Right ventricle myocardium inferior (tissue), 1 donor: ENCODE results near the gene HECW1. TPM values are rescaled to one million over a fixed set of nuclear protein-coding genes. Genes with fewer than 3 reads are reported as not detected.
A peak's percentile ranks its signal among the peaks of the same experiment; 100 is the strongest.

ENCODE experiments used
- ATAC-seq: fragments of 200-7000 bp; cut with Tn5 transposase; one replicate; pipeline ENCODE4 v1.9.1; 2020; ENCODE audit warnings: mild to moderate bottlenecking, moderate library complexity
- DNase-seq: peaks from one replicate; pipeline ENCODE4 v3.0.0; 2021; ENCODE audit errors: missing footprints
- intact Hi-C: fragments of 100-400 bp; cut with DNase I; formaldehyde crosslinking; loops from one replicate; pipeline ENCODE4 v1.11.0; 2022
- total RNA-seq: library from RNA; stranded (reverse); fragmentation: NEBNext Ultra II Directional; extraction: Animal tissue kit (Norgen Biotek cat#: 25700); gene quantifications from one replicate; pipeline ENCODE4 v1.2.1, GENCODE V29; 2021
- donor health status: DM: no; HTN: yes; CAD: no; lungs with severe emphysema.

HECW1 gene
- total RNA-seq, 1 donor from 2014 or later: not detected

DNA sequence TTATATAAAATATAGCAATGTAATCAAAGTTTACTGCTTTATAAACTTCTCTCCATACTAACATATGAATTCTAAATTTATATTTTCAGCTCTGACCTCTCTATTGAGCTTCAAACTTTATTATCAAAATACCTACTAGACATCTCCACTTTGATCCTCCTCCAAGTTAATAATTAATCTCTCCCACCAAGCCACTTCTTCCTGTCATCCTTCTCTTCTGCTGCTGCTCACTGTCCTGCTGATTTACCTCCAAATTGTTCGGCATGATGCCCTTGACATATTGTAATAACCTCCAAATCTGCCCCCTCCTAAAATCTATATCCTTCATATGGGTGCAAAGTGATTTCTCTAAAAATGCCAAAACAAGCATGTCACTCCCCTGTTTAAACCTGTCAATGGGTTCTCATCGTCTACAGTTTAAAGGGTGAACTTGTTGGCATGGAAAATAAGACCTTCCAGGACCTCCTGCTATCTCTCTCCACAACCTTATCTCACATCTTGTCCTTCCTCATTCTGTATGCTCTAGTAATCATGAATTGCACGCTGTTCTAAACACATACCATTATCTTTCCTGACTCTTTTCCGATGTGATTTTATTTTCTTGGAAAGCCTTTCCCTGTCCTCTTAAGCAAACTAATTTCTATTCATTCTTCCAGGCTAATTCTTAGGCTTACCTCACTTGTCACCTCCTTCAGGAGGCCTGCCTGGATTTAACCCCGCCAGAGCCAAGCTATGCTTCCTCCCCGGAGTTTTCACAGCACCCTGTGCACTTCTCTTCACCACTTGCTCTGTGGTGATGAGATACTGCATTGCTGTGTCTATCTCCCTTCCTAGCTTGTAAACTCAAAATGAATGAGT is 418.3 kb downstream of the HECW1 start:
- ATAC-seq (no peak), DNase-seq (no peak)
- intact Hi-C loops: no loop called here

DNA sequence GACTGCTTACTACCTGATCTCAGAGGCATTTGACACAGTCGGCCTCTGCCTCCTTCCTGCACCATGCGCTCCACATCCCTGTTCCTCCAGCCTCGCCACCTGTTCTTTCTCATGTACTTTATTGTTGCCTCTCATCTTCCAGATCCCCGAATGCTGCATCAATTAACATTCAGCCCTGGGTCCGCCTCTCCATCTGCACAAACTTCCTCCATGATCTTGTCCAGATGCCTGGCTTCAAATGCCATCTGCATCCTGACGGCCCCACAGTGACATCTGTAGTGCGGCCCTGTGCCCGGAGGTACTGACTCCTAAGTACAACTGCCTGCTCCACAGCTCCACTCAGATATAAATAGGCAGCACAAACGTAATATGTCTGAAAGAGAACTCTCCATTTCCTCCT is 419.3 kb downstream of the HECW1 start:
- DNase-seq (peak; percentile 72), ATAC-seq (peak; percentile 52)

DNA sequence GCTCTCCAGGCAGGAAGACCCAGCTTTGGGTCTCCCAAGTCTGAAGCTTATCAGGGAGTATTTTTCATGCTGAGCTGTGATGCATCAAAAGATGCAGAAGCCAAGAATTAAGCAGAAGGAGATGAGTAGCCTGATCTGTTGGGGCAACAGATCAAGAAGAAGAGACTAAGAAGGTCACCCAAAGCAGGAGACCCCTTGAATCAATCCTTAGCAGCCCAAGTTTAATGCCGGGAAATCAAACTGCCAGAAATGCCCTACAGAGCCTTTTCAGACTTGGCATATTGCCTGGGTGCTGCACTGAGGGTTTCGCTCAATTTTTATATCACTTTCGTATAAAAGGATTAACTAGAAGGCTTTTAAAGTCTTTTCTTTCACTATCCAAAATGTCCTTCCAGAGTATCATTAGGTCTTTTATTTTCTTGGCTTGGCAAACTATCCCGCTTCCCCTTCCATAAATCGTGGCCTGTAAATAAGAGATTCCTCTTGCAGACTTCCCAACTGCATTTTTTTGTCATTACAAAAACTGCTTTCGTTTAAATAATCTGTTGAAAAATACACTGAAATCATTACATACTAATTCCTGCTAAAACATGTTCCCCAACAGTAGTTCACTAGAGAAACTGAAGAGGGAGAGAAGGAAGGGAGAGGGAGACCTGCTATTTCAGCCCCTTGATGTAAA is 421.5 kb downstream of the HECW1 start:
- no peak for ATAC-seq
- DNase-seq: no peak
- intact Hi-C loops: no loop called here

More for the DNA sequence above, 419.3 kb downstream of the HECW1 start:
- intact Hi-C loops: no loop called here

DNA sequence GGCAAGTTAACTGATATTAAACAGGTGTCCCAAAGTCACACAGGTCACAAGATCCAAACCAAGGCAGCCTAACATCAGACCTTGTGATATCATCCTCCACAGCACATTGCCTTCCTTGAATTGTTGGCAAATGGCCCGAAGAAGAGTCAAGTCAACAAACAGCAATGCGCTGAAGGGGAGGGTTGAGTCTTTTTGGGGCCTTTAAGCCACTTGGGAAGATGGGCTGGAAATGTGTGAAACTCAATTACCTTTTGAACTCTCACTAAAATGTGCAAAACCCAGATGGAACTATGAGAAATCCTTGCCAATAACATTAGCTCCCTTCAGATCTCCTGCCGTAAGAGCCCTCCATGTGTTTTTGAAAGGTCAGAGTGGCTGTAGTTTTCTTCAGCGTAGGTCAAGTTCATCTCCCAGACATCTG is 422.6 kb downstream of the HECW1 start:
- ATAC-seq (no peak), DNase-seq (no peak)
- intact Hi-C loops: no loop called here

DNA sequence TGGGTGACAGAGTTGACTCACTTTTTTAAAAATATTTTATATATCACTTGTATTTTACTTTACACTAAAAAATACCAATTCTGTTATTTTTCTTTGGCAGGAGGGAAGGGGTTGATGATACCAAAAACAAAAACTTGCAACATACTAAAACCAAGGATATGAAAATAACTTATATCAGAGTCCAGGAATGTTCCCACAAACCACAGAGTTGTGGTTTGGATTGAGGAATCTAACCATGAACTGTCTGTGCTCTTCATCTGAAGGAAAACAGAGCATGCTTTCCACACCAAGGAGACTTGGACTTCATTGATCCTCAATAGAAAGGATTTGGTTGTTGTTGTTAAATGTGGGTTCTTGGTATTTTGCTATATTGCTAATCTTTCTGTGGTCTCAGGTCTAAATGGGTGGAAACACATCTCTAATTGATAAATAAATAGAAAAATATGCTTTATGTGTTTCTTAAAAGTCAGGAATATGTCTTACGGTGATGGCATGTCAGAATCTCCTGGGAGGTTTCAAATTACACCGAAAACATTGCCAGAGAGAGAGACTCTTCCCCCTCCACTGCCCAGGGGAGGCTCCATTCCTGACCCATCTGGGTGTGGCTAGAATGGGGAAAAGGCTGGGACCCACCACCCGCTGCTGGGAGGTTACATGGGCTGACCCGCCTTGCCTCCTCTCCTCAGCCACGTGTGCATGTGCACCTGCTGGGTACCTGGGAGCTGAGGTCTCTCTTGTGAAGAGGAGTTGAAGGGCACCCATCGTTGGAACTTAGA is 423.6 kb downstream of the HECW1 start:
- ATAC-seq (no peak), DNase-seq (no peak)
- intact Hi-C loops: no loop called here

DNA sequence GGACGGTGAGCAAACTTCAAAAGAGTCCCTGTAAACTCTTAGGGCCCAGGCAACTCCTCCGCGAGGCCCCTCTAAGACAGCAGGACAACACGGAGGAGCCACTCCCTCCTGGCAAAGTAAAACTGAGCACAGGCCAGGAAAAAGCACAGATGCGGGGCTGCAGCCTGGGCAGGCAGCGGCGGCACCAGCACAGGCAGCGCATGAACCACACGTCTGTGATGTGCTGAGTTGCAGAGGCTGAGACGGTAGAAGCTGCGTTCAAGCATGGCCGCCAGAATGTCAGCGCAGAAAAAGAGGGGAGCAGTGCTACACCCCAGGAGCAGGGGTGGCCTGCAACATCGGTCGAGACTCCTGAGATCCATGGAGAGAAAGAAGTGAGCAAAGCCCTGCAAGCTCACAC is 424.3 kb downstream of the HECW1 start:
- intact Hi-C loops: no loop called here
- no peak for ATAC-seq
- DNase-seq: no peak

DNA sequence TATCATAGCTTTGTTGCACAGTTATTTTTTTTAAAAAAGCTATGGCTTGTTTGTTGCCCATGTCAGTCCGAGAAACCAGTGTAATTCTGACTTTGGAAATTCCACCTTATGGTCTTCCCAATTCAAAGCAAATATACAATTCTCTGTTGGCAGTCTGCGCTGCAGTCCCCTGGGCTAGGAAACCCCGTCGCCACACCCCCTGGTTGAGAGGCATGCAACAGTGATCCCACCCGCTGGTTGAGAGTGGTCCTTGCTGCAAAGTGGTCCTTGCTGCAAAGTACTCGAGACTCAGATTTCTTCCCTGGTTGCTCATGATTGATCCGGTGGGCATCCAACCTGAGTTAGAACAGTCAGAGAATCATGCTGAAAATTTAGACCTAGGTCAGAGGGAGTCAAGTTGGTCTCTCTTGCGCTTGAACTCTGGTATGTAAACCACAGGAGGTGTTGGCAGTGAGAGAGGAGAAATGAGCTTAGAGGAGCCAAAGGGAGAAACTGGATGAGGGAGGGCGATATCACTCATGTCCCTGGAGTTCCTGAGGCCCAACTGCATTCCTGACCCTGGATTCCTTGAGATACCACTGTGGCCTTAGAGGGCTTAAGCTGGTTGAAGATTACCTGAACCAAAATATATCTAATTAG is 425.4 kb downstream of the HECW1 start:
- ATAC-seq (no peak), DNase-seq (no peak)
- intact Hi-C loops: no loop called here

DNA sequence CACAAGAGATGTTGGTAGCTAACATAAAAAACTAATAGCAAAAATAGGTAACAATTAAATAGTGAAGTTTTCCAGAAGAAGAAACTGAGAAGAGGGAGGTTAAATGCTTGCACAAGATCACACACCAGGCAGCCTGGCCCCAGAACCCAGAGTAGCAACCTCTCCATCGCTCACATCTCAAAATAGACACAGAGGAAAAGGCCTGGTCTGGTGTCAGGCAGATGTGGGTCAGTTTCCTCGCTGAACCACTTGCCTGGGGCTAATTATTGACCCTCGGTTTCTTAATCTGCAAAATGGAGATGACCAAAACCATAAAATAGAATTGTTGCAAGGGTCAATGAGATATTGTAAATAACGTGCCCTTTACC is 425.9 kb downstream of the HECW1 start:
- intact Hi-C loops: no loop called here
- no peak for DNase-seq
- ATAC-seq: no peak

DNA sequence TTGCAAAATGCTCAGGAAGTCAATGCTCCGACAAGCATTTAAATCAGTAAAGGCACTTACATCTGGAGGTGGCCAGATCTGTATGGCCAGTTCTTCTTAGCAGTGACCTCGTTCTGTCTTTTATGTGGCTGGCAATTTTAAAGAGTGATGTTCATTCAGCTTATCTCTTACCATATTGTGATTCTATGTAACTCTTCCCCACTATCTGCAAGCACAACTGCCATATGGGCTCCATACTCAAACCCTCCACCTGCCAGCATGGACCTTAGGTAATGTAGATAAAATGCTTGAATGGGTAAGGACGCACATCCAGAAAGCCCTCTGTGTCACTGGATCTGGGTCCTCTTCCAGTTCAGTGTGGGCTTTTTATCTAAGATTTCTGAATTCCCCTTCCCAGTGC is 428.0 kb downstream of the HECW1 start:
- intact Hi-C loops: no loop called here
- no peak for DNase-seq
- no peak for ATAC-seq

DNA sequence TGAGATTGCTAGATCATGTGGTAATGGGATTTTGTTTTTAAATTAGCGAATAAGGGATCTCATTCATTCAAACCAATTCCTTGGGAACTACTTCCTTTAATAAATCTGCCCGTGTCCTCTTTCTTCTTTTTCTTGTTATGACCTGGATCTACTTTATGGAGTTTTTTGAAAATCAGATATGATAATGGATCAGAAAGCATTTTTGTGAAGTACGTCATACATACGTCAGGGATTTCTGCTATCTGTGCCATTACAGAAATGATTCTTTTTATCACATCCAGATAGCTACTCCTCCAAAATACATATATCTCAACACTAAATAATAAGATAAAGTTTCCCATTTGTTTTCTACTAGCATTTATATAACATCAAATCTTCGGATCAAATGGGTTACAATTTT is 430.3 kb downstream of the HECW1 start:
- ATAC-seq: no peak
- intact Hi-C loops: no loop called here
- DNase-seq: no peak

DNA sequence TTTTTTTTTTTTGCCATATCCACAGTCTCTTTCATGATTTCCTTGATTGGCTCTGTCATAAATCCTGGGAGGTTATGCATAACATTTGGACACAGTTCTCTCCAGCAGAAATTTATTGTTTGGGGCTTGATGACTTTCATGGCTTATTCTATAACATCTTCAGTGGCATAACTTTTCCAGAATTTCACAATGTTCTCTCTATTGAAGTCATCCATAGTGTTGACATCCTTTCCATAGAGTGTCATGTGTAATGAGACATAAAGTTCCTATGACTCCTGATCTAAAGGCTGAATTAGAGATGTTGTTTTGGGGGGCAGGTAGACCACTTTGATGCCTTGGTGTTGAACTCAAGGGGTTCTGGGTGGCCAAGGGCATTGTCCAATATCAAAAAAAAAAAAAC is 433.8 kb downstream of the HECW1 start:
- intact Hi-C loops: no loop called here
- DNase-seq: no peak
- ATAC-seq: no peak

DNA sequence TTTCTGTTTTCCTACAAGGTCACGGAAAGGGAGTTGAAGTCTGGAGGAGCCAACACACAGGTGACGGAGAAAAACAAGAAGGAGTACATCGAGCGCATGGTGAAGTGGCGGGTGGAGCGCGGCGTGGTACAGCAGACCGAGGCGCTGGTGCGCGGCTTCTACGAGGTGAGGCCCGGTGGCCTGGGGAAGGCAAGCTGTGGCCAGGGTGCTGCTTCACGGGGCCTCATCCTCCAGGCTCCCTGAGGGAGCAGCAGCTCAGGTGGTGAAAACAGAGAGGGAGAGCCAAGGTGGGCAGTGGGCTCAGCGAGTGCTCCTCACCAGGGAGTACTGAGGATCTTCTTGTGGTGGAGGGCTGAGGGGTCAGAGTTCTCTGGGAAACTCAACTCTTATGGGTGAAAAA is 438.0 kb downstream of the HECW1 start:
- intact Hi-C loops: no loop called here
- ATAC-seq (no peak), DNase-seq (no peak)

DNA sequence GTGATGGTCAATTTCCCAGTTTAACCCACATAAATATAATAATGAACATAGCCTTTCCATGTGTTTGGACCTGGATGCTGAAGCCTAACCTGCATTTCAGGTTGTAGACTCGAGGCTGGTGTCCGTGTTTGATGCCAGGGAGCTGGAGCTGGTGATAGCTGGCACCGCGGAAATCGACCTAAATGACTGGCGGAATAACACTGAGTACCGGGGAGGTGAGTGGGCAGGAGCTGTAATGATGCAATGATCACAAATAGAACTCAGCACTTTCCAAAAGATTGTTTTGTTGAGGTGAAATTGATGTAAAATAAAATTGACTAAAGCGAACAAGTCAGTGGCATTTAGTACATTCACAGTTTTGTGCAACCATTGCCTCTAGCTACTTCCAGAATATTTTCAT is 439.7 kb downstream of the HECW1 start:
- DNase-seq (no peak), ATAC-seq (no peak)
- intact Hi-C loops: no loop called here

DNA sequence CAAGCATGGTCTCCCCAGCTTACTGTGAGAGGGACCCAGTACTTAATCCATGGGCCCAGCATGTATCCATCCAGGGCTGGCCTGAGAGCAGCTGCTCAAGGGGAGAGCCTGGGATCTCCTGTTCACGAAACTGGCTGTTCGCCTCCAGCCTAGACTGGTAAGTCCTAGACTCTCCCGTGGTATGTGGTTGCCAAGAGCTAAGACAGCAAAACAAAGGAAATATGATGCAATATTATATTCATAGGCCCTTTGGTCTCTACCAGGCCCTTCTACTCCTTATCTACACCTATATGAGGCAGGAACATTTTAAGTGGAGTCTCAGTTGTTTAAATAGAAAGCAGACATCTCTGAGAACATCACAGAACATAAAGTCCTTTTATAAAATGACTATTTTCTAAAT is 441.6 kb downstream of the HECW1 start:
- ATAC-seq (peak; percentile 89), DNase-seq (no peak)
- intact Hi-C loops: no loop called here

DNA sequence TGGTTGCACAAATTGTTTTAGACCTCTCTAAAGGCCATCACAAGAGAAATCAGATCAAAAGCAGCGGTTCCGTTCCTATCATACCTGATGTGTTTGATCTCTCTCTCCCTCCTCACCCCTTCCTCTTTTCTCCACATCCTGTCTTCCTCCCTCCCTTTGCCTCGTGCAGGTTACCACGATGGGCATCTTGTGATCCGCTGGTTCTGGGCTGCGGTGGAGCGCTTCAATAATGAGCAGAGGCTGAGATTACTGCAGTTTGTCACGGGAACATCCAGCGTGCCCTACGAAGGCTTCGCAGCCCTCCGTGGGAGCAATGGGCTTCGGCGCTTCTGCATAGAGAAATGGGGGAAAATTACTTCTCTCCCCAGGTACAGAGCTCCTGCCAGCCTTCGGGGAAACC is 442.0 kb downstream of the HECW1 start:
- DNase-seq (no peak), ATAC-seq (no peak)
- intact Hi-C loops: no loop called here

DNA sequence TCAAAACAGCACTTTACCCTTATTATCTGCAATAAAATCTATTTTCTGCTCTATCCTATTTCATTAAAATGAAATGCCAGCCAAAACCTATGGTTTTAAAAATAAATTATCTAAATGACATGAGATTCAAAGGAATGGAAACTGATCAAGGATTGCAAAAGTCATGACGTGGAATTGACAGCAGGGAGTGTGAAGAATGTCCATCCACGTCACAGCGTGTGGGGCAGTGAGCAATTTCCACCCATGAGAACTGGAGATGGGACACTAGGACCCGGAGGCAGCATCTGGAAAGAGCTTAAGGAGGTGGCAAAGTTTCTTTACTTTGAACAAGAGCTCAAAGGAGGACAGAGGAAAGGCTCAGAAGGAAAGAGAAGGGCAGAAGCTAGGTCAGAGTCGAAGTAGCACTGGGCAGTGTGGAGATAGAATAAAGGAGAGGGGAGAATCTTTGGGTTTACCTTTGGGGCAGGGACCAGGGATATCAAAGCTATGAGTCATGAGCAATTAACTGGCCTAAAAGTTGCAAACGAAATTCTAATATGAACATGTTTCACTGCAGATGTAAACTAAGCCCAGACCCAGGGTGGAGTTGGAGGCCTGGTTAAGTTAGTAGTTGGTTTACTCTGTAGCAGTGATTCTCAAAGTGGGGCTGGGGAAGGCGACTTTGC is 445.5 kb downstream of the HECW1 start:
- DNase-seq: no peak
- intact Hi-C loops: no loop called here

DNA sequence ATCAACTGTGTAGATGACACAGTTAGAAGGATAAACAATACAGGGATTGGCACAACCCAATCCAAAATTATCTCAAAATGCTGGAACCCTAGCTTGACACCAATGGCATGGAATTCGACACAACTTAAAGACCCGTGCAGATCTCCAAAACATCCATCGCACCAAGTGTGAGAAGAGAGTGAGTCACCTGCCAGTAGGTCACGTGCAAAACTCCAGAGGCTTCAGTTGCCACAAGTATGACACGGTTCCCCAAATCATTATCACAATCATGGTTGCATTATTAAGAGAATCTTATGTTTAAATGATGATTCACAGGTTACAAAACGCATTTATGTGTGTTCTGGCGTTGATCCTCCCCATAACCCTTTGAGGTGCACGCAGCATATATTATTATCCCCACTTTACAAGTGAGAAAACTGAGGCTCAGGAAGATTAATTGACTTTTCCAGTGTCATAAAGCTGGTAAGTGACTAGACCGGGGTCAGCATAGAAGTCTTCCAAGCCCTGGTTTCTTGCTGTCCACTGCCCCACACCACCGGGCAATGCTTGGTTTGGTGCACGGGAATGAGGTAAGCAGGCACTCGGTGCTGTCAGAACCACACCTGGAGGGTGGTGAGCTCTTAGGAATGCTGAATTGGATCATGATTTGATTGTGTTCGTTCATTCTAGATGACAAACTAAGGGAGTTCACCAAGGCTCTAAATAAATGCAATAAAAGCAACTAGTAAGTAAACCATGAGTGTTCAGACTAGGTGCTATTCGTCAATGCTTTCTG is 446.9 kb downstream of the HECW1 start:
- intact Hi-C loops: no loop called here
- DNase-seq: no peak
- no peak for ATAC-seq

More for the DNA sequence above, 445.5 kb downstream of the HECW1 start:
- ATAC-seq: no peak

DNA sequence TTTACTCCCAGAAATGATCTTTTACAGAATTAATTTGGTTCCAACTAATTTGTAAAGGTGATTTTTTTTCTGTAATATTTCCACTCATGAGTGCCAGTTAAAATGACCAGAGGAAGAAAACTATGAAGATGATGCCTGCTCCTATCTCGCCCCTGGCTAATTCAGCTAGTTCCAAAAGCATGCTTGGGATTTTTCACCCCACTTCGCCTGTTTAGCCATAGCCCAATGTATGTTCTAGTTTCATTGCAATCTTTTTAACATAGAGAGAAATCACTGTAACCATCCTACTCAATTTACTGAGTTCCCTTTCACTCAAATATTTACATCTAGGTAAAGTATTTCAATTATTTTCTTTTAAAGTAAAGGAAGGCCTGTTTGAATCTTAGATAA is 447.5 kb downstream of the HECW1 start:
- intact Hi-C loops: no loop called here
- DNase-seq: no peak
- ATAC-seq: no peak
